ENCODE results near the gene THRB.

The THRB gene

GRCh38 chr3:24226397-24226796 is 268.3 kb downstream of the THRB start:
- DNase-seq (ENCODE audit: low read depth in 2 of 2) = no peak

- no peak for DNase-seq (ENCODE audit: low read depth in 2 of 2)
Measured at GRCh38 chr3:24225385-24225950, 269.2 kb downstream of the THRB start.

GRCh38 chr3:24224666-24225384 is 269.8 kb downstream of the THRB start:
- no peak for DNase-seq (ENCODE audit: low read depth in 2 of 2)

GRCh38 chr3:24222165-24222805 is 272.4 kb downstream of the THRB start:
- no peak for DNase-seq (ENCODE audit: low read depth in 2 of 2)

- DNase-seq (ENCODE audit: low read depth in 2 of 2) = no peak
Measured at GRCh38 chr3:24220859-24221657, 273.6 kb downstream of the THRB start.

DNA sequence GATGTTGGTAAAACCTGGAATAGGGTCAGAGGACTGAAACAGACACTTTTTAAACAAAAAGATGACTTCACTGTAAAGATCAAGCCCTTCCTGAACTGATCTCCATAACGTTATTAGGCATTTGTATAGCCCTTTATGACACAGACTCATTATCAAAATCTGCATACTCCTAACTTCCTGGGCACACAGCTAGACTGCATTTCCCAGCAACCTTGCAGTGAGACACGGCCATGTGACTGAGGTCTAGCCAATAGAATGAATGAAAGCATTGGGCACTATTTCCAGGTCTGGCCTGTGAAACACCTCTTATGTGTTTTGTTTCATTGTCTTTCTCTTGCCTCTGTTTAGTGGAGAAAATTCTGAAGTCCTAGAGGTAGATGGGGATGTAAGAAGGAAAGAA is 279.1 kb downstream of the THRB start:
- DNase-seq (ENCODE audit: low read depth in 2 of 2) = no peak

- no peak for DNase-seq (ENCODE audit: low read depth in 2 of 2)
Measured at GRCh38 chr3:24211381-24211780, 283.3 kb downstream of the THRB start.

- DNase-seq (ENCODE audit: low read depth in 2 of 2) = no peak
Measured at GRCh38 chr3:24202071-24202470, 292.6 kb downstream of the THRB start.

GRCh38 chr3:24201301-24201700 is 293.3 kb downstream of the THRB start:
- no peak for DNase-seq (ENCODE audit: low read depth in 2 of 2)

DNA sequence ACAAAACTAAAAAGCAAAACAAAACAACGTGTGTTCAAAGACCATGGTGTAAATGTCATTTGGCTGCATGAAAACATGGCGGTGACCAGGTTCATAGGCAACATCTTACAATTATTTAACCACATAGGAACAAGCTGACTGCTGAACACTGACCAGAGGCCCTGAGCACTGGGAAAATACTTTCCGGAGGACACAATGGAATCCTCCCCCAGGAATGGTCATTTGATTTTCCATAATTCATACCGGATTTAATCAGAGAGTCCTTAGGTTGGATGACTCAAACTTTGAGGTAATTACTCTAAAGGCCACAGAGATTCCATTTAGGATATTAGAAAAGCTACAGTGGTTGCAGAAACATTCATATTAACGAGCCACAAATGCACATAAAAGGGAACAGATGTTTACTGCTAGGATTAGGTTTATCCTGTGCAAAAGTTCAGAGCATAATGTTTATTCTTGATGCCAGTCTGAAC is 294.8 kb downstream of the THRB start:
- DNase-seq (ENCODE audit: low read depth in 2 of 2) = no peak

DNA sequence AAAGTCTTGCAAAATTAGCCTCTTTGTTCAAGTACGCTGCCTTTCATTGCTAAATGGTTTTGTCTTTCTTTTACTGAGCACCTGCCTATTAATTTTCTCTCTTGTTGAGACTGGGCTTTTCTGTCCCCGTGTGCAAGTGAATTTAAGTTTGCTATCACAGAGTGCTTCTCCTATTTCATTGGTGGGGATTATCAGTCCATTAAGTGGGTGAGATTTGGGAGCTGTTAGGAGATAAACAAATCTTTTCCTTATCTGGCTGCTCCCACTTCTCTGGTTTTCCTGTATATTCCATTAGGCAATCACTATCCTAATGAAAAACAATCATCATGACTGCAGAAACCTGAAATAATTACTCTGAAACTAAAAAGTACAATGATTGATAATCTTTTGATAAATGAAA is 295.4 kb downstream of the THRB start:
- DNase-seq (ENCODE audit: low read depth in 2 of 2) = no peak

GRCh38 chr3:24198728-24199127 is 295.9 kb downstream of the THRB start:
- DNase-seq (ENCODE audit: low read depth in 2 of 2) = no peak

DNA sequence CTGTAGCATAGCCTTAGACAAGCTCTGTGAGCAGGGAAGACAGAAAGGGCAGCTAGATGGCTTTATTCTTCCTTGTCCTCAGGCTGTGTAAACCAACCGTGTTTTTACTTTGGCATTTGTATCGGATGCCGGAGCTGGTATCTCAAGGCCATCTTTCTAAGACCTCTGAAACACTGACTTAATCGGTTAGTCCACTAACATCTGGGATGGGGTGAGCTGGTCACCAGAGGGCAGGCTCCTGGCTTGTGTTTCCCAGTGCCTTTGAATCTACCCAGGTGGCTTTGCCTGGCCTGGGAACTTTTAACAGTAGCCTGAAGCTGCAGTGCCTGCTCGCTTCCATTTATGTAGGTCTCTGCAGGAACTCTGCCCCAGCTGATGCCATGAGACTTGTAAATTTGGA is 296.8 kb downstream of the THRB start:
- no peak for DNase-seq (ENCODE audit: low read depth in 2 of 2)

DNA sequence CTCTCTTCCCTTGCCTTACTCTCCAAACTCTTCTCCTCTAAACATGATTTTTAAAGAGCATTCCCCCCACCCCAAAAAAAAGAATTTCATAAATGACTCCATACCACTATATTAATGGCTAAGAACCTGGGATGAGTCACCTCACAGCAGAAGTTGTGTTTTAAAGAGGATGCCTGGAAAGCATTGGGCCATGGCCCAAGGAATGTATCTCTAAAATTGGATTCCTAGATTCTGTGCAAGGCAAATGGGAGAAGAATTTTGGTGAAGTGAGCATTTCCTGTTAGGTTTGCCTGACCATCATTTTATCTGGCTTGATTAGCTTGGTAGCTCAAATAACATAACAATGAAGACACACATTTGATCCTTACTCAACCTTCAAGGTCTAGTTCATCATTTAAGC is 298.1 kb downstream of the THRB start:
- no peak for DNase-seq (ENCODE audit: low read depth in 2 of 2)

- no peak for DNase-seq (ENCODE audit: low read depth in 2 of 2)
Measured at GRCh38 chr3:24195504-24196230, 299.0 kb downstream of the THRB start.

- no peak for DNase-seq (ENCODE audit: low read depth in 2 of 2)
Measured at GRCh38 chr3:24192469-24193056, 302.1 kb downstream of the THRB start.

- no peak for DNase-seq (ENCODE audit: low read depth in 2 of 2)
Measured at GRCh38 chr3:24191801-24192403, 302.7 kb downstream of the THRB start.

- DNase-seq (ENCODE audit: low read depth in 2 of 2) = no peak
Measured at GRCh38 chr3:24190256-24190655, 304.4 kb downstream of the THRB start.

DNA sequence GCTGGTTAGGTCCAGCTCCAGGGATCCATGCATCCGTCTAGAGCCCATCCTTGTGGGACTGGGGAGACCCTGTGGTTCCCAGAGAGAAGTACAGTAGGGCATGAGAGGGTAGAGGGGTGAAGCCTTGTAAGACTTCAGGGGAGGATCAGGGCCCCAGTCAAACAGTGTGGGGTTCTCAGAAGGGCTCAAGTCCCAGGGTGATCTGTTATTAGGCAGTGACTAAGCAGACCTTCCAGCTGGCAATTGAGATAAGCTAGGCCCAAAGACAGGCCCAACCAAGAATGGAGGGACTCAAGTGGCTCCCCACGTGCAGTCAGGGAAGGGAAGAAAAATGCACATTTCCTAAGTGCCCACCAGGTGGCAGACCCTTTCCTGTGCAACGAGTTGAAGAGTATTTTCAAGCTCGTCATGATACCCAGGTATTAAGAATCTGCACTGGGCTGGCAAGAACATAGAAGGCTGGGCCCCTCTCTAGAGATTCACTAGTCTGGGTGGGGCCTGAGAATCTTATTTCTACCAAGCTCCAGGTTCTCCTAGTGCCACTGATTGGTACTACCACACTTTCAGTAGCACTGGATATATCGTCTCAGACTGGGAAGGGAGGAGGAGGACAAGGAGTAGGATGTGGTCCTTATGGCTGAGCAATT is 308.8 kb downstream of the THRB start:
- no peak for DNase-seq (ENCODE audit: low read depth in 2 of 2)

- DNase-seq (ENCODE audit: low read depth in 2 of 2) = no peak
Measured at GRCh38 chr3:24184528-24185176, 310.0 kb downstream of the THRB start.

Measured in stimulated activated CD8-positive, alpha-beta memory T cell treated with anti-CD3 and anti-CD28 coated beads, Interleukin-2, amount 100 ng/mL, for 1 hour (primary cell).